NCI-H187 treated with DMSO at 0.1 percent for 48 hours (cell line): ENCODE results near the gene VLDLR.

Experiments
- DNase-seq: peaks from one replicate; lab custom pipeline; 2025; lab: John Stamatoyannopoulos, UW

The VLDLR gene

GRCh38 chr9:2622461-2623287 lies 1.1 kb downstream of the VLDLR start:
- no peak for DNase-seq

- peak; percentile 23 for DNase-seq
These were observed 1.9 kb downstream of the VLDLR start for GRCh38 chr9:2623288-2624050.

- no peak for DNase-seq
These were observed 2.6 kb downstream of the VLDLR start for GRCh38 chr9:2624051-2624682.

DNA sequence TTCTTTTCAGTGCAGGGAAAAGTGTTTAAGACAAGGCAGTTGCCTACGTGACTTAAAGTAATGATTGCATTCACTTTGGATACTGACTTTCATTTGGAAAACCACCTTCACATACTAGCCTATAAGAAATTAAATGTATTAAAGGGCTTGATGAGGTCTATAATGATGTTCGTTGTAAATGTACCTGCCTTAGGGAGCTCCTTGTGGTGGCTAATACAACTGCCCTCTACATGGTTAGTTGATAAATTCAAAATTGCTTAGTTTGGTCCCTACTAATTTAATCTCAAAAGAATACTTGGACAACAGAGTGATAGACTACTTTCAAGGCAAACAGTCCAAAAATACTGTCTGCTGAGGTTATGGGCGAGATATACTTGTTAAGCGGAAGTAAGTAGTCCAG lies 3.8 kb downstream of the VLDLR start:
- no peak for DNase-seq

DNA sequence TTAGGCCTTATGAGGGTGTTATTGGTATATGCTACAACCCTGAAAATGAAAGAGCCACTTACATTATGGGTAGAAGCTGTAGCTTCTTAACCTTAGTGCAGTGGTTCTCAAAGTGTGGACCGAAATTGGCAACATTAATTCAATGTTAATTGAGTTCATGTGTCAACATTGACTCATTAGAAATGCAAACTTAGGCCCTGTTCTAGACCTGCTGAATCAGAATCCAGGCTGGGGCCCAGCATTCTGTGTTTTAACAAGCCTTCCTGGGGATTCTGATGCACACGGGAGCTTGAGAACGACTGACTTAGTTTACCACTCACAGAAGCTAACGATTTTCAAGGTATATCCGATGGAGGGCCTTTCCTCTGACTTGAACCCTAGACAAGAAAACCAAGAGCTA lies 7.3 kb downstream of the VLDLR start:
- no peak for DNase-seq

DNA sequence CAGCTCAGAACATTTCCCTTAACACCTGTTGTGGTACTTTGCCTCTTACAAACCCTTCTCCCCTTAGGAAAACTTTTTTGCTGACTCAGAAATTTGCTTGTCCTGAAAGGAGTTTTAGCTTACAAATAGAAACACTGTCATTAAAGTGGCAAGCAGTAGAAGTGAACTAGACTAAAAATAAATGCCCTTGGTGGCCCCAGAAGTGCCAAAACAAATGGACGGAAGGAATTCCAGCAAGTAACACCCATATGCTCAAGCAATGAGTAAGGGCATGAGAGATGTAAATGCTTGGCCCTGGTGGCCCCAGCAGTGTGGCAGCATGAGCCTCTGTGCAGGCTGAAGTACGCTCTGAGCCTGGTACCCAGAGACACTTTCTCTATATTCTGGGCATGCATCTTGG lies 8.6 kb downstream of the VLDLR start:
- no peak for DNase-seq

GRCh38 chr9:2631263-2631662 lies 9.7 kb downstream of the VLDLR start:
- no peak for DNase-seq

GRCh38 chr9:2634153-2634552 lies 12.6 kb downstream of the VLDLR start:
- no peak for DNase-seq

DNA sequence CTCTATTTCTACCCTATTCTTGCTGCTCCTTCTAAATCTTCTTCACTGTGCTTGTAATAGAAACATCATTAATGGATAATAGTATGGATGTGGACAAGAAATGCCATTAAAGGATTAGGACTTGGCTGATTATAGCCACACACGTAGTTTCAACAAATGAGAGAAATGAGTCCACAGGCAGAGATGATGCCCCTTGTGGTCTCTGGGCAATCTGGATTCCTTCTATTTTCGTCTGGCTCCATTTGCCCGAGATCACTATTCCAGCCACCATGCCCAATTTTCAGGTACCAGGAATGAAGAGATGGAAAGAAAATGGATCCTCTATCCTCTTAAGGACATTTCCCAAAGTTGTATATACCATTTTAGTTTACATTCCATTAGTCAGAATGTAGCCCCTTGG lies 13.2 kb downstream of the VLDLR start:
- DNase-seq: no peak

- no peak for DNase-seq
These were observed 14.3 kb downstream of the VLDLR start for GRCh38 chr9:2635922-2636321.

GRCh38 chr9:2637390-2637789 lies 15.8 kb downstream of the VLDLR start:
- DNase-seq: no peak

DNA sequence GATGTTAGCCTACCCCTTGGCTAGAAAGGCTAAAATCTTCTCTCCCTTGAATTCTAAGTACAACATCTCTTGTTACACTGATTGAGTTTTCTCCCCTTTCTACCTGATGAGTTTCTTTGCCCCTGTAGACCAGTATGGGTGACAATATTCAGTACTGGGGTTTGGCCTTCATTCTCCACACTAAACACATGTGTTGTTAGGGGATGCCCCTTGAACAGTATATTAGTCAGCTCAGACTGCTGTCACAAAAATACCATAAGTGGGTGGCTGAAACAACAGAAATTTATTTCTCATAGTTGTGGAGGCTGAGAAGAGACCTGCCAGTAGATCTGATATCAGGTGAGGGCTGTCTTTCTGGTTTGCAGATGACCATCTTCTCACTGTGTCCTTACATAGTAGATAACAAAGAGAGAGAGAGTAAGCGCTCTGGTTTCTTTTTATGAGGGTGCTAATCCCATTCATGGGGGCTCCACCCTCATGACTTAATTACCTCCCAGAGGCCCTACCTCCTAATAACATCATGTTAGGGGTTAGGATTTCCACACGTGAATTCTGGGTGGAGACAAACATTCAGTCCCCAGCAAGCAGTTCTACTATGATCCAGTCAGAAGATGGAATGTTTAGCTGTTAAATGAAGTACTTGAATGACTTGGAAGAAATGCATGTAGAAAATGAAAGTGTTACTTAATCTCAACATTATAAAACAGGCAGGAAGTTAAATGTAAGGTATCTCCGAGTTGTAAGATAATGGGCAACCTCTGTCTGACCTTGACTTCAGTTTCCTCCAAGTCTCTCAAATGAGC lies 17.5 kb downstream of the VLDLR start:
- DNase-seq: no peak

- no peak for DNase-seq
These were observed 18.2 kb downstream of the VLDLR start for GRCh38 chr9:2639786-2640185.

DNA sequence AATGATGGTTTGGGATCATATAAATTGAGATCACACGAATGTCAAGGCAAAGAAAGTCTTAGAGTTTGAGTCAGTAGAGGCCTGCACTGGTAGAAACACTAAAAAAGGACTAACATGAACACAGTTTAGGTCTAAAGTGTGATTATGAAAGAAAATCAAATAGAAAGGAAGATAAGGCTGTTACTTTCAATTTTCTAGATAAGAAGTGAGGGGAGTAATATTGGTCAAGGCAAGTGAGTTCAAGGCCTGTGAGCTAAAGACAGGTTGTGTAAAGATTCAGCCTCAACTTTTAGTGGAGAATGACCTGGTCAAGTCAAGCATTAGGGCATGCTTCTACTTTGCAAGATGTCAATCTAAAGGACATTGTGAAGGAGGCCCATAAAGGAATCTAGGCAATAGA lies 19.0 kb downstream of the VLDLR start:
- DNase-seq: no peak

- no peak for DNase-seq
These were observed 19.4 kb downstream of the VLDLR start for GRCh38 chr9:2641033-2641432.

DNA sequence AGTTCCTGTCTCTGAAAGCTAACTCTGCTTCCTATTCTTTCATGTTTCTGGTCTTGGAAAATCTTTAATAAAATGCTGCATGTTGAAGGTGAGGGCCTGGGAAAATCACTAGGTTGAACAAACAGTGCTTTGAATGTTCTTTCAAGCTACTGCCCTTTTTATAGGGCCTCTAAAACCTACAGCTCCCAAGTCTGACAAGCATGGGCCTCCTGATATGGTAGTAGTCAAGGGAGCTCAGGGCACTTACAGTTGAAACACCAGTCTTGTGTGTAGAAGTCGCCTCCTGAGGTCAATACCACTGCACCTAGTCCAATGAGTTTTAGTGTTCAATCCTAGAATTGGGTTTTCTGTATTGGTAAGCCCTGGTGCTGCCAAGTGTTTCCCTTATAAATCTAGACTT lies 20.5 kb downstream of the VLDLR start:
- DNase-seq: no peak

DNA sequence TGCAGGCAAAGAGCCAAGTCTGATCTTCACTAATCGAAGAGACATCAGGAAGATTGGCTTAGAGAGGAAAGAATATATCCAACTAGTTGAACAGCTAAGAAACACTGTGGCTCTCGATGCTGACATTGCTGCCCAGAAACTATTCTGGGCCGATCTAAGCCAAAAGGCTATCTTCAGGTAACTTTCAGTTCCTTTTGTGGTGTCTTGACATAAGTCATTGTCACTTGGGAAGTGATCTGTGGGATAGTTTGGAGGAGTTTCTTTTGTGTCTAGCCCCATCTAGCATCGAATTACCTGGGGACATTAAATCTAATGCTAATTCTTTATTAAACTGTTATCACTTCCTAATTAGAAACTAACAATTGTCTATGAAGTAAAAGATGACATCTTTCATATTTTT lies 24.0 kb downstream of the VLDLR start:
- no peak for DNase-seq

DNA sequence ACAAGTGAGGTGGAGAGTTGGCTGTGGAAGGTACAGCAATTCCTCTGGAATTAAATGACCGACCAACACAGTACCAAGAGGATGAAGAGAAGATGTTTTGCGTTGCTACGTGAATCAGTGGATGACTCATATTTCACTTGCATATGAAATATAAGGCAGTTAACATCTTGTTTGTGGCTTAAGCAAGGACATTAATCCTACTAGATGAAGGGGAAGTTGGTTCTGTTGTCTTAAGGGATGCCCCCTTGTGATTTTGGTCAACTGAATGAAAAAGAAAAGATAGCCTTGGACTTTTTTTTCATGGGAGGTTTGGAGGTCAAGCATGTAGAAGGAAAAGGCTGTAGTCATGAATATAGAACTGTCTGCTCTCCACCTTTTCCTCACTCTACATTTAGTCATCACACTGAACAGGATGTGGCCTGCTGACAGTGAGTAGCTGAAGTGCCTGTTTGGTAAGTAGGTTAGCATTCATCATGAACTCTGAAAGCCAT lies 33.9 kb downstream of the VLDLR start:
- no peak for DNase-seq

DNA sequence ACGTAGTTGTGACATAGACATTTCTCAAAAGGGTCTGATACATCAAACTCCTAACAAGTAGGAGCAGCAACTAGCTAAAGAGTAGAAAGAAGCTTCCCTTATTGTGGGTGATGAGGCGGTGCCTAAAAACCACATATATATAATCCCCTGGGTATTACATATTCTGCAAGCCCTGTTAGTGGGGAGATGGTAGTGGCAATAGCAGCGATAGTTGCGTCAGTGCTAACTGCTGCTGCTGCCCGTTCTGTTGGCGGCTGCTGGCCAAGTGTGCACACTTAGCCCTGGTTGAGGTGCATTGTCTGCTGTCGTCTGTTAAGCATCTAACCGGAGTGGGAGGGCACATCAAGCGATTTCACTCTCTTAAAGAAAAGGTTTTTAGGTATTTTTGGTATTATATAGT lies 35.8 kb downstream of the VLDLR start:
- no peak for DNase-seq

DNA sequence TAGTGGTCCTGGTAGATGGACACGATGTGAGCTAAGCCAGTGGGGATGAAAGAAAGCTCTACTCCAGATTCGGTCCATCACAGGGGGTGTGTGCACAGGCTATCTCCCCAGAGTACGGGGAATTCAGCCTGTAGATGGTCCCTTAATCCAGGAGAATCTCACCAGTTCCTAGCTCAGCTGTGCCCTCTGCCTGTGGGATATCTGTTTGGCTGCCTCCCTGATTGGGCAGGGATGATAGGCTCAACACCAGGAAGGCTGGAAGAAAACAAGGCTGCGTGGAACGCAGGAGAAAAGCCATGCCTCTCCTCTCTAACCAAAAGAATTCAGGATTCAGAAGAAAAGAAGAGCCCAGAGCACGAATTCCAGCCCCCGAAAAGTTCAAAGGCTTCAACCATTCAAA lies 40.9 kb downstream of the VLDLR start:
- no peak for DNase-seq

DNA sequence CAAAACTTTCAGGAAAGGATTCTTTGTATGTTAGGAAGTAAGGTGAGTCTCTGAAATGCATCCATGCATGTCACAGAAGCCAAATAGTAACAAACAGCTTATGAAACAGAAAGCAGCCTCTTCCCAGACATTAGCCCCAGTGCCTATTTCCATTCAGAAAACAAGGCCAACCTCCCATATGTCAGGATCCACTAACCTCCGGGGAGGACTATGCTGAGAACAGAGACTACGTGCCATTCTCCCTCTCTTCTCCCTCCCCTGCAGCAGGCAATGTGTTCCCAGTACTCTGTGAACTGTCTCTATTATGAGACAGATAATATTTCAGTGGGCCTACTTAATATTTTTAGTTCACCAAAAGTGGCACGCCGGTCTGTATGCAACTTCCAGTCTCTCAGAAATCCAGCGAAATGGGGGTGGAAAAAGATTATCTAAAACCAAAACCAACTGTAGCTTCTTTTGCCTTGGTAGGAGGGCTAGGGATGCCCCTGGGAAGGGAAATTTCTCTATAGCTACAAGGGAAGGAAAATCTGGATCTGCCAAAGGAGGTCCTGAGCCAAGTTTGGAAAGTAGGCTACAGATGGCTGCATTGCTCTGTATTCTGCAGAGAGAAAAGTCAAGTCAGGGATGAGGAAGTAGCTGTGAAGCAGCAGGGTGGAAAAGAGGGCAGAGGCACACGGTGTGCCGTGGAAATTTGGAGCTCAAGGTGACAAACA lies 42.0 kb downstream of the VLDLR start:
- no peak for DNase-seq
